GM21786 (cell line): ENCODE results near the gene BTN3A1.
"Not testable (repeated sequence)": the region's sequence is repeated elsewhere in the genome, so short reads cannot be mapped to it uniquely, and the experiment has no call there.

Experiments
- ATAC-seq: cut with Tn5 transposase; IDR thresholded peaks from one replicate; pipeline ENCODE4 v1.9.1; 2021; ENCODE audit not compliant: unreplicated experiment

Gene BTN3A1

DNA sequence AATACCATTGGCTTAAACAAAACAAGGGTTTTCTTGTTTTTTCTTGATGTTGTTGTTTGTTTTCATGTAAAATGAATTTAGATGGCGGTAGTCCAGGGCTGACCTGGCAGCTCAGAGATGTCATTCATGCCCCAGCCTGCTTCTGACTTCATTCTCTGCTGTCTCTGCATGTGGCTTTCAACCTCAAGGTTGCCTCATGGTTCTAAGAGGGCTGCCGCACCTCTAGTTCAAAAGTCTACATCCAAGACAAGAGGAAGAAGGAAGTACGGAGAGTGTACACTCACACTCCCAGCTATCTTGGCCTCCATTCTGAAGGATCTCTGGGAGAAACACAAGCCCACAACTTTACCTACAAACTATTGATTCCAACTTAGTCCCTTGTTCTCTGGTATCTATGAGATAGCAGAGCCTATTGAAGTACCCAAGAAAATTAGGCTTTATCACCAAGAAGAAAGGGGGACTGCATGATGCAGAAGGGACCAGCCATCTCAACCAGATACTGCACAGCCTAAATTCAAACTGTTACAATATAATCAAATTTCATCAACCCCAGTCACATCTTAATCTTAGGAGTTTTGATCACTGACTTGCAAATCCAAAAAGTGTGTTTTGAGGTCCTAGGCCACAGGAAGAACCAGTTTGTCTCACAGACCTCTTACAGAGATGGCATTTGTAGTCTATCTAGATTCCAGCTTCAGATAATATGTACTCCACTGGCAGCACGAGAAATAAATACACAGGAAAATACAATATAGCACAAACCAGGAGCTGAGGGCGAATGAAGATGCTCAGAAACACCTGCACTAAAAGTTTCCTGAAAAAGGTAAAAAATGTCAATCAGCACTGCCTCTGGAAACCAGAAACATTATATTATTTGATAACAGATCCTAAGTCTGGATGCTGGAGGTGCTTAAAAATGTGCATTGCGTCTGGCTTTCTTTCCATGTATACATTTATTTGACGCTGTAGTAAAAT lies 37.4 kb downstream of the BTN3A1 start:
- ATAC-seq = no peak

DNA sequence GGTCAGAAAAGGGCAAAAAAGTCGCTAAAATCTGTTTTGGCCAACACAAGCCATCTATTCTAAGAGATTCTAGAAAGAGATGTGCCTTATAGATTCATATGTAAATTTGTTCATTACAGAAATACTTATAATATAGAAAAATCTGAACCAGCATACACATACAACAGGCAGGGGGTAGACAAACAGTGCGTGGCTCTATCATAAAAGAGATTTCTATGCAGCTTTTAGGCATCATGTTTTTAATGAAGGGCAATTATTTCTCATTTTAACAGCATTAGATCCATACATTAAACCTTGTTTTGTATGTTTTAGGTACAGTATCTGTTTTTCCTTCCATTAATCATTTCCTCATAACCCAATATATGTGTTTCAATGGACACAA lies 38.9 kb downstream of the BTN3A1 start:
- ATAC-seq = no peak

DNA sequence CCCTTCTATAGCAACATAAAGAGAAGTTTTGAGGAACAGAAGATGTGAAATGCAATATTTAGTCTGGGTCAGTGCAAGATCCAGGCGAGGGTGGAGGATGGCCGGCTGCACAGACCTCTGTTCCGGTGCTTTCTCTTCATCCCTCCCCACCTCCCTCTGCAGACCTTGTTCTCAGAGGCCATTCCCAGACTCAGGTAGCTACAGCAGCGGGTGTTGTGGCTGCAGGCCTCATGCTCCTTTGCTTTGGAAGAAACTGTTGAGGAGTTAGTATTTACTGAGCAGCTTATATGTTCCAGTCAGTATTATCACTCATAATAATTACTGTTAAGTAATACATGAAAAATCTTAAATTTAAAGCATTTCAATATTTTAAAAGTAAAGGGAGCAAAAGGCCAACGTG lies 39.9 kb downstream of the BTN3A1 start:
- no peak for ATAC-seq

DNA sequence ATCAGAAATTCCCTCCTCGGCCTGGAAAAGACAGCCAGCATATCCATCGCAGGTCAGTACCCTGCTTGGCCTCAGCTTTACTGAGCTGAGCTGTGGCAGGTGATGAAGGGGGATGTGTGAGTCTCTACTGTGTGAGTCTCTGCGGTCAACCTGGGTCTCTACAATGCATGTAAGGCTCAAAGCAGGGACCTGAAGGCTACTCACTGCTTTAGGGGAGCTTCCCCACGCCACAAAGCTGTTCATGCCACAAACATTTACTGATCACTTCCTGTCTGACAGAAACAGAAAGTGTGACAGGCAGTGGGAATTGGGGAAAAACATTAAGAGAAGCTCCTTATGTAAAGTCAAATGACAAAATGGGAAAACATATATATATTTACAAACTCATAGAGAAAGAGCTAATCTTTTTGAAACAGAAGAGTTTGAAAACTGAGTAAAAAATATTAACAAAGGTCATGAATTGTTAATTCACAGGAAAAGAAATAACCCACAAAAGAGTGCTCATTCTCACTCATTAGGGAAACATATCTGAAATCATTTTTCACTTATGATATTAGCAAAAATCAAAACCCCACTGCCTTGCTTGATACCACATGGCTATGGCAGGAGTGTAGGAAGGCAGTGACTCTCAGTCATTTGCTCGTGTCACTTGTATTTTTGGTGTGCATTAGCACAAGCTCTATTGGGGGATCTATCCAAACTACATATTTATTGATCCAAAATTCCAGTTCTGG lies 44.0 kb downstream of the BTN3A1 start:
- peak; percentile 90 for ATAC-seq

DNA sequence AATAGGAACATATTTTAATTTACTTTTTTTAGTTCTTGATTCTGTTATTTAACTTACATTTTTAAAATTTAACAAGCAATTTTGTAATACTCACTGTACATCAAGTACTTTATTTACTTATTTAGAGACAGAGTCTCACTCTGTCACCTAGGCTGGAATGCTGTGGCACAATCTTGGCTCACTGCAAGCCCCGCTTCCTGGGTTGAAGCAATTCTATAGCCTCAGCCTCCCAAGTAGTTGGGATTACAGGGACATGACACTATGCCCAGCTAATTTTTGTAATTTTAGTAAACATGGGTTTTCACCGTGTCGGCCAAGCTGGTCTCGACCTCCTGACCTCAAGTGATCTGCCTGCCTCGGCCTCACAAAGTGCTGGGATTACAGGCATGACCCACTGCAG lies 45.2 kb downstream of the BTN3A1 start:
- ATAC-seq = no peak

DNA sequence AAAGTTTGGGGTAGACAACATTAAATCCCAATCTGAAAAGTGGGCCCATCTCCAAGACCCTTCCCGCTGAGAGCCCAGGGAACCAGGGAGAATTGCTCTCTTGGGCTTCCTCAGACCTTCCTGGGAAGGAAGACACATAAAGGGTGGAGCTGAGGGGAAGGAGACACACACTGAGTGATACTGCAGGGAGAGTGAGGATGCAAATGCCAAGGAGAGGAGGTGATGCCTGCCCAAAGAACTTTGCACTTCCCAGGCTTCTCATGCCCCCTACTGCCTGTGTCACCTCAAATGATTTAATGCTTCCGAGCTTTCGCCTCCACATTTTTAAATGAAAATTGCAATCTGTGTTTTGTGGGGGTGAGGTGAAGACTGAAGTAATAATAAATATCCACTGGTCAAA lies 48.2 kb downstream of the BTN3A1 start:
- no peak for ATAC-seq

DNA sequence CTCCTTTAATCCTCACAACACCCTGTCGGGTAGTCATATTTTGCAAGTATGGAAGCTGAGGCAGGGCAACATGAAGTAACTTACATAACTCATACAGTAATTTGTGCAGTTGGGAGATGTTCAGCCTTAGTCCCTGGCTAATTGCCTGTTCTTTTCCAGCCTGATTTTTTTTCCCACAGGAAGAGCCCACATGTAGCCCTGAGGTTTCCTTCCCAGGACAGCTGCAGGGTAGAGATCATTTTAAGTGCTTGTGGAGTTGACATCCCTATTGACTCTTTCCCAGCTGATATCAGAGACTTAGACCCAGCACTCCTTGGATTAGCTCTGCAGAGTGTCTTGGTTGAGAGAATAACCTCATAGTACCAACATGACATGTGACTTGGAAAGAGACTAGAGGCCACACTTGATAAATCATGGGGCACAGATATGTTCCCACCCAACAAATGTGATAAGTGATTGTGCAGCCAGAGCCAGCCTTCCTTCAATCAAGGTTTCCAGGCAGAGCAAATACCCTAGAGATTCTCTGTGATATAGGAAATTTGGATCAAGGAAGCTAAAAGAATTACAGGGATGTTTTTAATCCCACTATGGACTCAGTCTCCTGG lies 50.7 kb downstream of the BTN3A1 start:
- no peak for ATAC-seq

DNA sequence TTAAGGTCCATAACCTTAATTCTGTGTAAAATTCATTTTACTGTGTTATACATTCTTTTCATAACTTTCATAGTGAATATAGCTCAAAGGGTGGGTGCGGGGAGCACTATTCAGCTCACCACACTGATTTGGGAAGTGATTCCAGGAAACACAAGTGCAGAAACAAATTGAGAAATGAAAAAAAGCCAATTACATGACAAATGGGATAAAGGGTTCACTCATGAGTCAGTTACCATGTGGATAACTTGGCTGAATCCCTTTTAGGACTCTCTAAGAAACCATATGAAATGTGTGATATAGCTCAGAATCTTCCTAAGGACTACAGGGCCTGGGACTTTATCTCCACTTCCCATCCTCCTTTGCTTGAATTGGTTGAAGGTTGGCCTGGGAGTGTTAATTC lies 52.6 kb downstream of the BTN3A1 start:
- no peak for ATAC-seq

DNA sequence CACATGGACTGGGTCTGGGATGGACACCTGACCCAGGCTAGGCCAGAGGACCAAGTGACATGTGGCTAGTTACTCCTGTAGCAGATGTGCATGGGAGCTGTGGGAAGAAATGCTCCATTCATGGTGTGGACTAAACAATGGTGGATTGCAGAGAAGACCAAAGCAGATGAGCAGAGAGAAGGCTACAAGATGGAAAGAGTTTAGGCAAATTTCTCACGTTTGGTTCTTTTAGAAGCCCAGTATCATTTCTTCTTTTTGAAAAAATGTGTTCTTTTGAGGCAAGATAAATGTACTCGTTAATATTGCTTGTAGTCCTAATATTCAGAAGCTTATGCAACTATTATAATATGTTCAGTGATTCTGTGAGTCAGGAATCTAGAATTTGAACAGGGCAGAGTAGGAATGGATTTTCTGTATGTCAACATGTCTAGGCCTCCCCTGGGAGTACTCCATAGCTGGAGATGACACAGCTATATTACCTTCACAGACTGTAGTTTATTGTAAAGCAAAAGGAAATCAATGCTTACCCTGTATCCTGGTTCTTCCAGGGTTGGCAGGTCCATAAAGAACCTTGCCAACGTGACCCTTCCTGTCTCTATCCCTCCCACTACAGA lies 53.4 kb downstream of the BTN3A1 start:
- ATAC-seq = no peak

DNA sequence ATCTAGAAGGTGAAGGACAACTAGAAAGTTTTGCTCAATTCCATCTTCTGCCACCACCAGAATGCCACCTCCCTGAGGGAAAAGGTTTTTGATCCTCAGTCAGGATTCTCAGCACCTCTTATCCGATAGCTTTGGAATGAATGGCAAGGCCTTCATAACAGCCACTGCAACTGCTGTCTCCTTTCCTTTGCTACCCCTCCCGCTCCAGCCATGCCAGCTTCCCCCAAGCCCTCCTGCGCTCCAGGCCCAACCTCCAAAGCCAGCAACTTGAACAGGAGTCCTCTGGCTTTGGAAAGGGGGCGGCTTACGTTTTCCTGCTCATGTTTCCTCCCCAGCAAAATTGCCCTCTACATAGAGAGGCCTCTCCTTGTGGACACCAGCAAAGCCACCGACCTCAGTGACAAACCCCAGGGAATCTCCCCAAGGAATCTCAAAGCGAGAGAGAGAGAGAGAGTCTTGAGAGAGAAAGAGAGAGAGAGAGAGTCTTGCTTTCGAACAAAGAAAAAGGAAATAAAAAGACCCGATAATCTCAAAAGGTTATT lies 55.3 kb downstream of the BTN3A1 start:
- peak; percentile 19 for ATAC-seq

DNA sequence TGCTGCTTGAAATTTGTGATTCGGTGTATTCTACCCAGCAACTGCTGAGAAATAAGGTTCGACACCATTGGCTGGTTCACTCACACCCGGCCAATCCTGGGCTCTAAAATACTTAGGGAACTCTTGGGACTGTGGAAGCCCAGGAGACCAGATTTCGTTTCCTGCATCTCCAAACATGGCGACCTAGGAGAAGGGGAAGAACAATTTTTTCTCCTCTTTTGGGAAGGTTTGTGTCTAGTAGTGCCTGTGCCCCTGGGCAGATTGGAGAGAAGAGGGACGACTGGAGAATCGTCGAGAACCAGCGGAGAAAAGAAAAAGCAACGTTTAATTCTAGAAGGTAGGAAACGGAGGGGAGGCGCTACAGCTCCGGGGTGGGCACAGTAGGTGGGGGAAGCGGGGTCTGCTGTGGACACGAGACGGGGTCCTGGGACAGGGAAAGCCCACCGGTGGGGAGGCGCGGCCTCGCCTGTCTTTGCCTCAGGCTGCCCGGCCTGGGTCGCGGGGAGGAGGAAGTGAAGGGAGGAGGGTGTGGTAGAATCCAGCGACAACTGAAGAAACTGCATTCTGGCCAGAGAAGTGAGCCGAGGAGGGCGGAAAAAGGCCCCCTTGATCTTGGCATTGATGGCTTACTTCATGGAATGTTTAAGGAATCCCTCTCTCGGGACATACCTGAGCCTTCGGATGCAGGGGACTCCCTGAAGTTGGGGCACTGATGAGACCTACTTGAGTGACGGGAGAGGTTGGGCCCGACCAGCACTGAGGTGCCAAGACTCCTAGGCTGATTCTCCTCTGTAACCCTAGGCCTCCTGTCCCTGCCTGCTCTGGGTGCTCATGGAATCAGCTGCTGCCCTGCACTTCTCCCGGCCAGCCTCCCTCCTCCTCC lies 56.0 kb downstream of the BTN3A1 start, which contains the start of gene BTN2A1:
TSS of gene BTN2A1 (plus strand) at position 150 of the 883 bp plus-strand sequence. CDS start at position 832, 682 bp downstream.
- peak; percentile 98 for ATAC-seq

DNA sequence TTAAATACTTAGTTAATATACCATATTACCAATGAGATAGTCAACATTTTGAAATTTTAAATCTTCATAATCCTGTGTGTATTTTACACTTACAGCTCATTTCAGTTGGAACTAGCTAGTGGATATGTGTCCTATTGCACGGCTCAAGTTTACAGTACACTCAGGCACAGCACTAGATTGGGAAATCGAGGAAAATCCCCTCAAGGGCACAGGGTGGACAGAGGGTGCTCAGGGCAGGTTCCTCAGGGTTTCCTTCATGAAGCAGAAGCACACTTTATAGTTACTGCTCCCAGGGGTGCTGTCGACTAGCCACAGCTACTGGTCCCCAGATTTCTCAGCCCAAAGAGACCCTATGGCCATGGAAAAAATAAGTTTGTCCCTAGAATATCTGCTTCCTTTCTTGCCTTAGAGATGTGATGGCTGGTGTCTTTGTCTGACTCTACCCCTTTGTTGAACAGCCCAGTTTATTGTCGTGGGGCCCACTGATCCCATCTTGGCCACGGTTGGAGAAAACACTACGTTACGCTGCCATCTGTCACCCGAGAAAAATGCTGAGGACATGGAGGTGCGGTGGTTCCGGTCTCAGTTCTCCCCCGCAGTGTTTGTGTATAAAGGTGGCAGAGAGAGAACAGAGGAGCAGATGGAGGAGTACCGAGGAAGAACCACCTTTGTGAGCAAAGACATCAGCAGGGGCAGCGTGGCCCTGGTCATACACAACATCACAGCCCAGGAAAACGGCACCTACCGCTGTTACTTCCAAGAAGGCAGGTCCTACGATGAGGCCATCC lies 57.1 kb downstream of the BTN3A1 start:
- no peak for ATAC-seq

DNA sequence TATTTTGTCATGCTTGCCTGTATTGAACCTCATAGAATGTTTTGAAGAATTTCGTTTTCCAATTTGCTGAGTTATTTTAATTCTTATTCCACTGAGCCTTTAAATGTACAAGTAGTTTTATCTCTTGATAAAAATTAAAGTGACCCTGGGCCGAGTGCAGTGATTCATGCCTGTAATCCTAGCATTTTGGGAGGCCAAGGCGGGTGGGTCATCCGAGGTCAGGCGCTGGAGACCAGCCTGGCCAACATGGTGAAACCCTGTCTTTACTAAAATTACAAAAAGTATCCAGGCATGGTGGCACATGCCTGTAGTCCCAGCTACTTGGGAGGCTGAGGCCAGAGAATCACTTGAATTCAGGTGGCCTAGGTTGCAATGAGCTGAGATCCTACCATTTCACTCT lies 59.3 kb downstream of the BTN3A1 start:
- ATAC-seq = not testable (repeated sequence)

DNA sequence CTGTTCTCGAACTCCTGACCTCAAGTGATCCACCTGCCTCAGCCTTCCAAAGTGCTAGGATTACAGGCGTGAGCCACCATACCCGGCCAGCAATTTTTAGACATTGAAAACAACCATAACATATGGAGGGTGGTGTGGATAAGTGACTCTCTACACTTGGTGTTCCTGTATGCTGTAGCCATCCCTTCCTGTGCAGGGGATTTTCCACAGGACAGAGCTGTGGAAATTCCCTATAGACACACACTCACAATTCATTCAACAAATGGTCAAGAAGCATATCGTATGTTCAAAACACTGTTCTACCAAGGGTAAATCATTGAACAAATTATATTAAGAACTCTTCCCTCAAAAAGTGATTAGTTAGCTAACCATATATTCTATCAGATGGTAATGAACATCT lies 61.9 kb downstream of the BTN3A1 start:
- ATAC-seq = no peak

DNA sequence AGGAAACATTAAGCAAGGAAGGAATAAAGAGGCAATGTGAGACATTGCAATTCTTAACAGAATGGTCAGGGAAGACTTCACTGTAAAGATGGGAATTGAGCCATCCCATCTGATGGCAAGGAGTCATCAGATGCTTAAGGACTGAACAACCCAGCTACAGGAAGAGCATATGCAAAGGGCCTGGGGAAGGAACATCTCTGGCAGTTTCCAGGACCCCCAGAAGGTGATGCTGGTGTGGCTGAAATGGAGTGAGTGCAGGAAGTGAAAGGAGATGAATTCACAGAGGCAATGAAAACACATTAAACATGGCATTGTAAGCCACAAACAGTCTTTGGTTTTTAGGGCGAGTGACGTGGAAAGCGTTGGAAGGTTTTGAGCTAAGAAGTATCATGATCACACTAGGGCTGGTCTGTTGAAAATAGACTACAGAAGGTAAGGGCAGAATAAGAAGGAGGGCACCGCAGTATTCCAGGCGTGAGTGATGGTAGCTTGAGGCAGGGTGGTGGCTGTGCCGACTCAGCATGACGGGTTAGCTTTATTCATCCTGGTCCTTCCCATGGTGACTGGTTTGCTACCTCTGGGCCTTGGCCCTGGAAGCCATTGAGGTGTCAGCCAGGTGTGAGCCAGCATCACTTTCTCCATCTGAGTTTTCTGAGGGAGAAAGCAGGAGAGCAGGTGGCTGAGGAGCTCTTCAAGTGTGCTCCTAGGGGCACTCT lies 62.5 kb downstream of the BTN3A1 start:
- ATAC-seq = no peak
